ENCODE data around the gene HSPB9.
"Not testable (repeated sequence)": the region's sequence is repeated elsewhere in the genome, so short reads cannot be mapped to it uniquely, and the experiment has no call there.

HSPB9 gene

GRCh38 chr17:42143138-42143537 lies 20.5 kb downstream of the HSPB9 start:
- not testable (repeated sequence) for H3K27ac ChIP-seq (ENCODE audit: low read length); H3K9me3 ChIP-seq (ENCODE audit: control insufficient read depth, insufficient read depth, low read length); H3K4me1 ChIP-seq (ENCODE audit: control insufficient read depth, insufficient read depth, low read length); H3K27me3 ChIP-seq (ENCODE audit: control insufficient read depth, insufficient read depth, low read length); H3K4me3 ChIP-seq (ENCODE audit: low read length); H3K36me3 ChIP-seq (ENCODE audit: control insufficient read depth, insufficient read depth, low read length); DNase-seq (ENCODE audit: low read depth, low spot score)
- WGBS (ENCODE audit: insufficient coverage, insufficient read length): no CpG with 5 or more reads among the region's 4 CpGs

DNA sequence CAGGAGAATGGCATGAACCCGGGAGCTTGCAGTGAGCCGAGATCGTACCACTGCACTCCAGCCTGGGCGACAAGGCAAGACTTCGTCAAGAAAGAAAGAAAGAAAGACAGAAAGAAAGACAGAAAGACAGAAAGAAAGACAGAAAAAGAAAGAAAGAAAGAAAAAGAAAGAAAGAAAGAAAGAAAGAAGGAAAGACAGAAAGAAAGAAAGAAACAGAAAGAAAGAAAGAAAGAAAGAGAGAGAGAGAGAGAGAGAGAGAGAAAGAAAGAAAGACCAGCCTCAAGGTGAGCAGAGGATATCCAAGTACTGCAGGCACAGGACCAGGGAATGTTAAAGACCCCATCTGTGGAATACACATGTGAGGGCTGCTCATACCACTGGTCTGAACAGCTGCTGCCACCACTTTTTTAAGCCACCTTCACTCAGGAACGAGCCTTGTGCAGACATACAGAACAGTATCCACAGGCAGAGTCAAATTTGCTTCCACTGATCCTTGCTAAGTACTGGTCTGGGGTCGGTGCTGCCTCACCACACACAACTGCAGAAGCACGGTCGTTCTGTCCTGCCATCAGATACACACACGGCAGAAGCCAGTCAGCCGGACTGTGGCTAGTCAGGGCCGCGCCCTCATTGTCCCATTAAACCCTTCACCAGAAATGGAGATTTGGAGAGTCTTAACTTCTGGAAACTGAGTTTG lies 24.5 kb downstream of the HSPB9 start:
- Histone ChIP-seq H3K9me3 (ENCODE audit: control insufficient read depth, insufficient read depth, low read length) (no peaks in the 10 kb centered on the region), H3K36me3 (ENCODE audit: control insufficient read depth, insufficient read depth, low read length) (no peaks in the 10 kb centered on the region), H3K27me3 (ENCODE audit: control insufficient read depth, insufficient read depth, low read length) (no peaks in the 10 kb centered on the region), H3K4me1 (ENCODE audit: control insufficient read depth, insufficient read depth, low read length) (no peaks in the 10 kb centered on the region), H3K27ac (ENCODE audit: low read length) (no peak overlapping the region), H3K4me3 (ENCODE audit: low read length) (no peak overlapping the region)
- DNase-seq (ENCODE audit: low read depth, low spot score): no peak
- WGBS (ENCODE audit: insufficient coverage, insufficient read length): no CpG with 5 or more reads among the region's 13 CpGs

GRCh38 chr17:42153919-42154742 lies 31.5 kb downstream of the HSPB9 start:
- Histone ChIP-seq H3K36me3 (ENCODE audit: control insufficient read depth, insufficient read depth, low read length) (no peaks in the 10 kb centered on the region), H3K9me3 (ENCODE audit: control insufficient read depth, insufficient read depth, low read length) (no peaks in the 10 kb centered on the region), H3K4me1 (ENCODE audit: control insufficient read depth, insufficient read depth, low read length) (peaks cover 6% of the 10 kb centered on the region), H3K27ac (ENCODE audit: low read length) (no peak overlapping the region), H3K27me3 (ENCODE audit: control insufficient read depth, insufficient read depth, low read length) (no peaks in the 10 kb centered on the region), H3K4me3 (ENCODE audit: low read length) (peak overlapping the region; percentile 97)
- WGBS (ENCODE audit: insufficient coverage, insufficient read length): no CpG with 5 or more reads among the region's 15 CpGs
- no peak for DNase-seq (ENCODE audit: low read depth, low spot score)

DNA sequence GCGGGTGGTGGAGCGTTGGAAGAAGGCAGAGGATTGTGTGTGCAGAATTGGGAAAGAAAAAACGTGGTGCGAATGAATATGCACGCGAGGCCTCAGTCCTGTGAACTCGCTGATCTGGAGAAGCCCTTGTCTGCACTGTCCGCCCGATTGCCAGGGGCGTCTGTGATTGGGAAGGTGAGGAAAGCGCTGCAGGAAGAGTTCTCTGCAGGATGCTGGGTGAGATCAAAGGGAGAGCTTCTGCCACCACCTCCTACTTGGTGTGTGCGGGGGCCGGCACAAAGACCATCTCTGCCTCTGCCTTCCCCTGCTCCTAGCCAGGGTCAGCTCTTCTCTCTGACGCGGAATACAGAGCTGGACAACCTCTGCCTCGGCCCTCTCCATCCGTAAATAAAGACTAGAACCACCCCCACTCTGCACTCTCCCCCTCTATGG lies 33.0 kb downstream of the HSPB9 start:
- WGBS (ENCODE audit: insufficient coverage, insufficient read length): no CpG with 5 or more reads among the region's 17 CpGs
- Histone ChIP-seq H3K9me3 (ENCODE audit: control insufficient read depth, insufficient read depth, low read length) (no peaks in the 10 kb centered on the region), H3K4me3 (ENCODE audit: low read length) (peak overlapping the region; percentile 97; the same call in 1 of the 2 replicates), H3K27me3 (ENCODE audit: control insufficient read depth, insufficient read depth, low read length) (no peaks in the 10 kb centered on the region), H3K4me1 (ENCODE audit: control insufficient read depth, insufficient read depth, low read length) (peaks cover 6% of the 10 kb centered on the region), H3K36me3 (ENCODE audit: control insufficient read depth, insufficient read depth, low read length) (no peaks in the 10 kb centered on the region), H3K27ac (ENCODE audit: low read length) (no peak overlapping the region)
- DNase-seq (ENCODE audit: low read depth, low spot score): no peak

DNA sequence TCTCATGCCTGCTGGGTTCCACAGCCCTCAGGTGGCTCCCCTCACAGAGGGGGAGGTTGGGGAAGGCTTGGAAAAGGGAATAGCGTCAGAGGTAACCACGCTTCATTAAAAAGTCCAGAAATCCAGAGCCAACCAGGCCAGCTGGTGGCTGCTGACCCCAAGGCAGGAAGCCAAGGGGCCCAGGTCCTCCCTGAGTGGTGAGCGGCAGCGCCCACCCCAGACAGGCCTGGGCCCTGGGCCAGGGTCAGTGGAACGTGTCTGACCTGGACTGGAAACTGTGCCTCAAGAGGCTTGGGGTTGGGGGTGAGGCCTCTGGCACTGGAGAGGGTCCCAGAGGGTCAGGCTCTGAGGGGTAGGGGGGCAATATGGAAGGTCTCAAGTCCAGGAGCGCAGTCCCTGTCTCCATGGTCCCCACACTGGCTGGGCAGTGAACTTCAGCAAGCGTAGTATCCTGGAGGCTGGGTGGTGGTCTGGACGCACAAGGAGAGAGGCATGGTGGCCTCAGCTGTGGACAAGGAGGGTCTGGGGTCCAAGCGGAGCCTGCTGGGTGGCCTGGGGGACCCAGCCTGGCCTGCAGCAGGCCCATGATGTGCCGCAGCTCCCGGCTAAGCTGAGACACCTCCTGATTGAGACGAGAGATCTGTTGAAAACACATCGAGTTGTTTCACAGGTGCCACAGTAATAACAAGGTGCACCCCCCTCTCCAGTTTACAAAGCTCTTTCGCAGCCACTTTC lies 37.4 kb downstream of the HSPB9 start:
- no peak overlapping the region for H3K27ac ChIP-seq (ENCODE audit: low read length)
- no peak overlapping the region for H3K4me3 ChIP-seq (ENCODE audit: low read length)
- no peaks in the 10 kb centered on the region for H3K27me3 ChIP-seq (ENCODE audit: control insufficient read depth, insufficient read depth, low read length)
- H3K9me3 ChIP-seq (ENCODE audit: control insufficient read depth, insufficient read depth, low read length): no peaks in the 10 kb centered on the region
- WGBS (ENCODE audit: insufficient coverage, insufficient read length): no CpG with 5 or more reads among the region's 14 CpGs
- DNase-seq (ENCODE audit: low read depth, low spot score): no peak
- no peaks in the 10 kb centered on the region for H3K36me3 ChIP-seq (ENCODE audit: control insufficient read depth, insufficient read depth, low read length)
- peaks cover 6% of the 10 kb centered on the region for H3K4me1 ChIP-seq (ENCODE audit: control insufficient read depth, insufficient read depth, low read length)

DNA sequence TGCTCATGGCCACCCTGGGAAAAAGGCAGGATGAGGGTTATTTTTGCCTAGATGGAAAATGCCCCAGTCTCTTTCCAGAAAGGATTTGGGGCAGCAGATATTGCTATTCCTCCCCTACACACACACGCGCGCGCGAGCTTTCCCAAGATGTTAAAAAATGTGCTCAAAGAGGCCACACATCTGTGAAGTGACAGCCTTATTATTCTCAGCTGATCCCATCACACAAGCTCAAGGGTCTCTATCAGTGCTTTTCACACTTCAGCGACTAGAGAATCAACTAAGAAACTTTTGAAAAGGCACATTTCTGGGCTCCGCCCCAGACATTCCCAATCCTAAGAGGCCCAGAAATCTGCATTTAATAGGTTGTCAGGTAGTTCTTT lies 37.9 kb downstream of the HSPB9 start:
- WGBS (ENCODE audit: insufficient coverage, insufficient read length): no CpG with 5 or more reads among the region's 7 CpGs
- no peaks in the 10 kb centered on the region for H3K27me3 ChIP-seq (ENCODE audit: control insufficient read depth, insufficient read depth, low read length)
- H3K27ac ChIP-seq (ENCODE audit: low read length): no peak overlapping the region
- no peaks in the 10 kb centered on the region for H3K36me3 ChIP-seq (ENCODE audit: control insufficient read depth, insufficient read depth, low read length)
- no peaks in the 10 kb centered on the region for H3K9me3 ChIP-seq (ENCODE audit: control insufficient read depth, insufficient read depth, low read length)
- DNase-seq (ENCODE audit: low read depth, low spot score): no peak
- H3K4me1 ChIP-seq (ENCODE audit: control insufficient read depth, insufficient read depth, low read length): peaks cover 6% of the 10 kb centered on the region
- H3K4me3 ChIP-seq (ENCODE audit: low read length): no peak overlapping the region

- no peak for DNase-seq (ENCODE audit: low read depth, low spot score)
Measured at GRCh38 chr17:42163113-42163512, 40.5 kb downstream of the HSPB9 start.

GRCh38 chr17:42163696-42164407 lies 41.2 kb downstream of the HSPB9 start:
- Histone ChIP-seq H3K27me3 (ENCODE audit: control insufficient read depth, insufficient read depth, low read length) (no peaks in the 10 kb centered on the region), H3K36me3 (ENCODE audit: control insufficient read depth, insufficient read depth, low read length) (no peaks in the 10 kb centered on the region), H3K9me3 (ENCODE audit: control insufficient read depth, insufficient read depth, low read length) (no peaks in the 10 kb centered on the region), H3K4me1 (ENCODE audit: control insufficient read depth, insufficient read depth, low read length) (peaks cover 1% of the 10 kb centered on the region; the same call in 1 of the 2 replicates), H3K27ac (ENCODE audit: low read length) (no peak overlapping the region), H3K4me3 (ENCODE audit: low read length) (no peak overlapping the region)
- WGBS (ENCODE audit: insufficient coverage, insufficient read length): no CpG with 5 or more reads among the region's 22 CpGs
- no peak for DNase-seq (ENCODE audit: low read depth, low spot score)

More at GRCh38 chr17:42163113-42163512, 40.5 kb downstream of the HSPB9 start:
- no CpG with 5 or more reads among the region's 8 CpGs for WGBS (ENCODE audit: insufficient coverage, insufficient read length)
- H3K4me3 ChIP-seq (ENCODE audit: low read length): no peak overlapping the region
- H3K4me1 ChIP-seq (ENCODE audit: control insufficient read depth, insufficient read depth, low read length): peaks cover 1% of the 10 kb centered on the region; the same call in 1 of the 2 replicates
- no peak overlapping the region for H3K27ac ChIP-seq (ENCODE audit: low read length)
- H3K27me3 ChIP-seq (ENCODE audit: control insufficient read depth, insufficient read depth, low read length): no peaks in the 10 kb centered on the region
- H3K9me3 ChIP-seq (ENCODE audit: control insufficient read depth, insufficient read depth, low read length): no peaks in the 10 kb centered on the region
- no peaks in the 10 kb centered on the region for H3K36me3 ChIP-seq (ENCODE audit: control insufficient read depth, insufficient read depth, low read length)

- Histone ChIP-seq H3K4me3 (ENCODE audit: low read length) (no peak overlapping the region), H3K9me3 (ENCODE audit: control insufficient read depth, insufficient read depth, low read length) (no peaks in the 10 kb centered on the region), H3K27me3 (ENCODE audit: control insufficient read depth, insufficient read depth, low read length) (no peaks in the 10 kb centered on the region), H3K4me1 (ENCODE audit: control insufficient read depth, insufficient read depth, low read length) (peaks cover 1% of the 10 kb centered on the region; the same call in 1 of the 2 replicates), H3K27ac (ENCODE audit: low read length) (no peak overlapping the region), H3K36me3 (ENCODE audit: control insufficient read depth, insufficient read depth, low read length) (no peaks in the 10 kb centered on the region)
- DNase-seq (ENCODE audit: low read depth, low spot score): no peak
- WGBS (ENCODE audit: insufficient coverage, insufficient read length): no CpG with 5 or more reads among the region's 6 CpGs
Measured at GRCh38 chr17:42165751-42166150, 43.1 kb downstream of the HSPB9 start.
